ENCODE results near the gene SLF1.
A peak's percentile ranks its signal among the peaks of the same experiment; 100 is the strongest.
"Not testable (repeated sequence)": the region's sequence is repeated elsewhere in the genome, so short reads cannot be mapped to it uniquely, and the experiment has no call there.

Gene SLF1

GRCh38 chr5:94618493-94619328 is at the start of gene SLF1, which contains the start of gene KIAA0825:
SLF1 (plus strand) TSS chr5:94618669; CDS start chr5:94628811, 10,142 bp downstream.
KIAA0825 (minus strand) TSS chr5:94618604; CDS start chr5:94537126, 81,478 bp downstream.
- peak; percentile 43 for DNase-seq

- no peak for DNase-seq
Observed at GRCh38 chr5:94571415-94571814, 47.1 kb upstream of the SLF1 start.

- not testable (repeated sequence) for DNase-seq
Observed at GRCh38 chr5:94573349-94573748, 45.1 kb upstream of the SLF1 start.

GRCh38 chr5:94575196-94575595 is 43.3 kb upstream of the SLF1 start:
- no peak for DNase-seq

DNA sequence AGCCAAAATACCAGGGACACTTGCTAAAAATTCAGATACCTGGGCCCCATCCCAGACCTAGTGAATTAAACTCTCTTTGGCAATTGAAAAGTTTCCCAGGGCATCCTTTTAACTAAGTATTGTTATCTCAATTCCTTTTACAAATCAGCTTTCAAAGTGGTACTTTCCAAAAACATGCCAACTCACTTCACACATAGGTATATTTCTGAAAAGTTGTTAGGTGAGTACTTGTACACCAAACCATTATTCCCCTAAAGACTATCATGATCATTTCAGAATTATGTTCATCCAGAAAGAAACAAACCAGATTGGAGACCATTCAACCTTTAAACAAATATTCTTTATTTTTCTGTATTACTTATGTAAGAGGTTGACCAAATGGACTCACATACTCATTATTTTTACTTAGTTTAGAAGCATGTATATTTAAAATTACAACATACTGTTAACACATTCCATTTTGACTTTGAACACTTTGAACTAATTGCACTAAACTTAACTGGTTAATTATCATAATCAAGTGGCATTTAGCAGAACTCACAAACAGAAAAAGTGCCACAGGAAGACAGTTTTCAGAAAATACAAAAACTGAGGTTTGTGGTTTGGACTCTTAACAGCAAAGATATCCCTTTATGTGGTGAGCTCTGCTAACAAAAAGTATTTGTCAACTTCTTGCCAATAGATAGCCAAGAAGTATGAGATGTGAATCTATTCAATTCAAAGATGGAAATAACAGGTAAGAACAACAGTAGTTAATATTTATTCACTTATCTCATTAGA is 40.8 kb upstream of the SLF1 start:
- DNase-seq: no peak

DNA sequence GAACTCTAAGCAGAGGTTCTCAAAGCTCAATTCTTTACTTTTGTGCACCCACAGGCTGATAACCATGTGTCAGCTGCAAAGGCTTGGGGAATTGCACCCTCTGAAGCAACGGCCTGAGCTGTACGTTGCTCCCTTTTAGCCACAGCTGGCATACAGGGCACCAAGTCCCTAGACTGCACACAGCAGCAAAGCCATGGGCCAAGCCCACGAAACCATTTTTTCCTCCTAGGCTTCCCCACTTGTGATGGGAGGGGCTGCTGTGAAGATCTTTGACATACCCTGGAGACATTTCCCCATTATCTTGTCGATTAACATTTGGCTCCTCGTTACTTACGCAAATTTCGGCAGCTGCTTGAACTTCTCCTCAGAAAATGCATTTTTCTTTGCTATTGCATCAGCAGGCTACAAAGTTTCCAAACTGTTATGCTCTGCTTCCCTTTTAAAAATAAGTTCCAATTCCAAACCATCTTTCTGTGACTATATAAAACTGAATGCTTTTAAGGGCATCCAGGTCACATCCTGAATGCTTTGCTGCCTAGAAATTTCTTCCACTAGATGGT is 23.1 kb upstream of the SLF1 start:
- no peak for DNase-seq

DNA sequence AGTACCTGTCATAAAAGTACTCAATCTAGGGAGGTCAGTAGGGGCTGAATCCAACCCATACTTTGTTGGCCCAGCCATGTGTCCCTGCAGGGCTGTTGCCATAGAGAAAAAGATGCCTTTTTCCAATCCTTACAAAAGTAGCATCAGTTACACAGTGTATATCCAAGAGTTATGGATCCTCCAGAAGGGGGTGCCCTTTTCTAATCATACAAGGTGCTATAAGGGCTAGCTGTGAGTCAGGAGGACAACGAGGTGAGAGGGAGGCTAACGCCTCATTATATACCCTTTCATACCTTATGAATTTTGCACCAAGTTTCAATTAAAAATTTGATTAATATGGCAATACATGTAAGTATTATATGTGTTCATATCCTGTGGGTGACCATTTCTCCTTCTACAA is 4.9 kb upstream of the SLF1 start:
- no peak for DNase-seq

DNA sequence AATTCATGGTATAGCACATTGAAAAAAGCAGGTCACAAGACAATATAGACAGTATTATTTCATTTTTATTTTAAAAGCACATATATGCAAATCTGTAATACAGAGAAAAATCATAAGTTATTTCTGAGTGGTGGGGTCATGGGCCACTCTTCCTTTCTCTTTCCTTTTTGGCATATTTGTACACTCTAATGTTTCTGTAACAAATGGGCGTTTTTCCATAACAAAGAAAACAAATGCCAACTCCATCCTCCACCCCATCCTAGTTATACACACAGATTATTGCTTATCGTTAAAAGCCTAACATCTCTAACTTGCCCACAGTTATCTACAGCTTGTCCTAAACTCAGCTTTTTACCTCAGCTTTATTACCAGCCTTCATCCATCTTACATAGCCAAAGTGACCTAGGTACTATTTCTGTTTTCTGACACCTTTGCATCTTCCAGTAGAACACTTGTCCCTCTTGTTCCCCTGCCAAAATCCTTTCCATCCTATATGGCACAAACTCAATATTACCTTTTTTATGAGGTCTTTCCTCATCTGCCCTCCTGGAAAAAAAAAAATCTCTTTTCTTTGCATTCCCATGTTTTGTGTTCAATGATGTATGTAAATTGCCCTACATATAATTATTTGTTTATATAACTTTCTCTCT is 4.2 kb upstream of the SLF1 start:
- DNase-seq: no peak

DNA sequence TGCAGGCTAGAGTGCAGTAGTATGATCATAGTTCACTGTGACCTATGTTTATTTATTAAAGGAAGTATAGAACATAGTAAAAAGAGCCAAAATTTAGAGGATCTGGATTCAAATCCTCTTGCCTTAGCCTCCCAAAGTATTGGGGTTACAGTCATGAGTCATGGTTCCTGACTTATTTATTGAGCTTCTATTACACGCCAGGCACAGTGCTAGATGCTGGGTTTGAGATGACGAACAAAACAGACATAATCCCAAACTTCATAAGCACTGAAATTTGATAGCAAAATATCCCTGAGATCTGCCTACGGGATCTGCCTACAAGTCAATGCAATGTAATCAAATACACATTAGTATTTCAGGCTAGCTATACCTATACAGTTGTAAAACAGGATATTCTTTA is 2.6 kb upstream of the SLF1 start:
- DNase-seq: no peak

DNA sequence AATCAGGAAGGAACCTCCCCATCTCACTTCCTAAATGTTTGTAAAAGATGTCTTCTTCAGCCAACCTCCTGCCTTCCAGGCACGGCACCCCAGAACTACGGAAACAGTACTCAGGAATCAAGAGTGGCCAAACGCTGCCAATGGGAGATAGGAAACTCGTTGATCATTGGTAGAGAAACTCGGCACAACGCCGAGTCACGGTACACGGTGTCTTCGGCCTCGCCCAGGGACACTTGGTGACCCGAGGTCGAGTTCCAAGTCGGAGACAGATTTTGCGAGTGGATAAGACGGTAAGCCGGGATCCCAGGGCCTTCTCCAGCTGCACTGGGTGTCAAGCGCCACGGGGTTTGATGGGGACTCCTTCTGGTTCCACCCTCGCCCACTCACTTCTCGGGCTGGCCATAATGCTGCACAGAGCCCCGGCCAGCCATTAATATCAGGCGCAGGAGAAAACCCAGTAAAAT is 408 bp upstream of the SLF1 start:
- DNase-seq: peak; percentile 16

DNA sequence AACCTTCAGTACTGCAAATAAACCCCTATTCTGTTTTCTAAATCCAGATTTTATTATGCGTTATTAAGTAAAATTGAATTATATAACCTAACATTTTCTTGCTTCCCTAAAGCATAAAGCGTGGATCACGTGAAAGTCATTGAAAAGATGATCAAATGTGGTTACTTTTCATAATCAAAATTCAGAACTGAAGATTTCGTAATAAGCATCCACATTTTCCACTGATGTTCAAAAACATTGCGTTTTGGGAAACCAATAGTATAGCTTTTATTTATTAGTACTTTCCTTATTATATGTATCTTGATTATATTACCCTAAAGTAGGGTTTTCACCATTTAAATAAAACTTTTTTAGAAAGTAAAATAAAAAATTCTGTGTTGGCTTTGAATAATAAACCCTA is 1.8 kb downstream of the SLF1 start:
- DNase-seq: no peak

- no peak for DNase-seq
Observed at GRCh38 chr5:94621763-94622162, 3.3 kb downstream of the SLF1 start.

GRCh38 chr5:94623011-94623410 is 4.5 kb downstream of the SLF1 start:
- no peak for DNase-seq

DNA sequence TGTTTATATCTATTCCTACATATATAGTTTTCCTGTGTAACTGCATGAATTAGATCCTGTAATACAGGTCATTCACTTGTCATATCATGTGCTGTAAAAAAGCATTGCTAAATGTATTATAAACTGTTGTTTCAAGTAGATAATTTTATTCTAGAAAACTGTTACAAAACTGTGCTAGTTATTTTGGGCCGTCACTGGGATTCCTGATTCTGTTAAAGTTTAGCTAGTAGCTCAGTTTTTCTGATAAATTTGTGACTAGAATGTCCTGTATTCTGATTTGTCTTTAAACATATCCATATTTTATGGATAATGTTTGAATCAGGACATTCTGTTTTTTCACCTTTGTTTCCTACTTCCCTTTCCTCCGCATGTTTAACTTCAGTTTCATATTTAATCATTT is 5.4 kb downstream of the SLF1 start:
- DNase-seq: no peak

DNA sequence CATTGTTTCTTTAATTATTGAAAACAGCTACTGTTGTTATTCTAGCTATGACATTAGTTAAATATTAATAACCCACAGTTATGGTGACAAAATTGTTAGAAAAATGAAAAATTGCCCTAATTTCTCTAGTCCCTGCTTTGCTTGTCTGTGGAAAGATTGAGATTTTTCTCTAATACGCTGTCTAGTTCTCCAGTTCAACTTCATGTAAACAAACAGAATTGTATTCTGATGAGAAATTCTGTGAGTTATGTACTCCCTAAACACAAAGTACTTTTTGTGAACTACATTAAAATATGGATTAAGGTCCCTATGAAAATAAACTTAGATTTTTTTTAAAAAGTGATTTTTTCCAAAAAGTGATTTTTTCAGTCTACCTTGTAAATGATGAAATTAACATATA is 8.7 kb downstream of the SLF1 start:
- DNase-seq: no peak

- no peak for DNase-seq
Observed at GRCh38 chr5:94632024-94632423, 13.6 kb downstream of the SLF1 start.

GRCh38 chr5:94640176-94640575 is 21.7 kb downstream of the SLF1 start:
- DNase-seq: no peak

DNA sequence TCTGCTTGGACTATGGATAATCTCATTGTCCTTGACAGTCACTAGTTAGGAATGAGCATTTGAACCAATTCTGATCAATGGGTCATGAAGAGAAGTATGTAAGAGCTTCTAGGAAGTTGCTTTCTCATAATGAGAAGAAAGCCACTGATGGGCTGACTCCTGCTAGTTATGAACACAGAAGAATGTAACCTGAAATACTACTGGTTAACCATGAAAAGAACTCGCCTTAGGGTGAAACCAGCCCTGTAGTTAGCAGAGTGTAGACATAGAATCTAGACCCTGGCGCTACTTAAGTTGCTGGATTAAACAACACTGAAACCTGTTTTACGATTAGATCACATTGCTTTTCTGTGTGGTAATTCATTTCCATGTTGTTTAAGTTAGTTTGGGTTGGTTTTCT is 26.6 kb downstream of the SLF1 start:
- no peak for DNase-seq

DNA sequence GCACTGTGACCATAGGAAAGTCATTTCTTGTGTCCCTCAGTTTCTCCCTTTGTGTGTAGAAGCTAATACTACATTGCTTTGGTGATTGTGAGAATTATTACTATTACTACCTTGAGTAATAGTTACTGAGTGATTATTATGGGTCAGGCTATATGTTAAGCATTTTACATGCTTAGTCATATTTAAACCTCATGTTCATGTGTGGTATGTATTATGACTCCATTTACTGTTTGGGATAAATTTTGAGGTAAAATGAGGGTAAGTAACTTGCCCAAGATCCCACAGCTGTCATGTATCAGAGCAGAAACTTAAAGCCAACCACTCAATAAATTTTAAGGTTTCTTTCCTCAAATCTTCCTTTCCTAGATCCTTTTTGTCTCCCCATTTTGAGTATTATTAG is 28.3 kb downstream of the SLF1 start:
- no peak for DNase-seq

DNA sequence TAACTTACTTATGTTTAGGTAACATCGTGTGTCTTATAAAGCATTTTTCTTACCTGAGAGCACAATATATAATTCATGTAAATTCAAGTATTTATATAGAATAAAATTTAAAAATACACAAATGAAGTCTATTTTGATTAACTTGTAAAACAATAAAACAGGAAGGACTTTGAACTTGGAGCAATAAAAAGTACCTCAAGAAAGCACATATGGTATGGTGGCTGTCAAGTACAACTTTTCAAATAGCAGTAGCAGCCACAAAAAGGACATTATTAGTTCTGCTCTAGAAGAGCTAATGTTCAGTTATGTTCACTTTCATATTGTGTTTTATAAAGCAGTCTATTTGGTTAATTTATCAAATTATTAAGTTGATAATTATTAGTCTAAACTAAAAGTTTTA is 31.4 kb downstream of the SLF1 start:
- DNase-seq: no peak

- no peak for DNase-seq
Observed at GRCh38 chr5:94658272-94658671, 39.8 kb downstream of the SLF1 start.

DNA sequence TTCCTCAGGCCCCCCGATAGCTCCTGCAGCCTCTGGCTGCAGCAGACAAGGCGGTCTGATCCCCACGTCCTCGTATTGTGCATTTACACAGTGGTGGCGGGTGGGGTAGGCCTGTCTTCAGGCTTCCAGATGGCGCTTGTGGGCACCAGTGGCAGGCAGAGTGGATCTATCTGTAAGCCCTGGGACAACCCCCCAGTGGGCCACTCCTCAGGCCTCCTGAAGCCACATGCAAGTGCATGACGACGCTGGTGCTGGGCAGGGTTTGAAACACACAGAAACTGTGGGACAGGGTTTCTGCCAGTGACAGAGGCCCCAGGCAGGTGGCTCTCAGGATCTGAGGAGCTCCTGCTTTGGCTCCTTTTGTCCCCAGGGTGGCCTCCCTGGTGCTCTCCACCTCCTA is 42.0 kb downstream of the SLF1 start:
- DNase-seq: no peak

- no peak for DNase-seq
Observed at GRCh38 chr5:94661086-94661485, 42.6 kb downstream of the SLF1 start.

All from NCI-H1417 treated with DMSO at 0.1 percent for 48 hours (cell line).